ENCODE measurements around the gene EGFL8. TPM values are rescaled to one million over a fixed set of nuclear protein-coding genes. Genes with fewer than 3 reads are reported as not detected.

The EGFL8 gene
- total and polyA plus RNA-seq, 9 of the 15 experiments (the other 6 are each of a cell fraction or from before 2014, with no cell fraction given): 2.2 to 47.4 (median 14.2) TPM

DNA sequence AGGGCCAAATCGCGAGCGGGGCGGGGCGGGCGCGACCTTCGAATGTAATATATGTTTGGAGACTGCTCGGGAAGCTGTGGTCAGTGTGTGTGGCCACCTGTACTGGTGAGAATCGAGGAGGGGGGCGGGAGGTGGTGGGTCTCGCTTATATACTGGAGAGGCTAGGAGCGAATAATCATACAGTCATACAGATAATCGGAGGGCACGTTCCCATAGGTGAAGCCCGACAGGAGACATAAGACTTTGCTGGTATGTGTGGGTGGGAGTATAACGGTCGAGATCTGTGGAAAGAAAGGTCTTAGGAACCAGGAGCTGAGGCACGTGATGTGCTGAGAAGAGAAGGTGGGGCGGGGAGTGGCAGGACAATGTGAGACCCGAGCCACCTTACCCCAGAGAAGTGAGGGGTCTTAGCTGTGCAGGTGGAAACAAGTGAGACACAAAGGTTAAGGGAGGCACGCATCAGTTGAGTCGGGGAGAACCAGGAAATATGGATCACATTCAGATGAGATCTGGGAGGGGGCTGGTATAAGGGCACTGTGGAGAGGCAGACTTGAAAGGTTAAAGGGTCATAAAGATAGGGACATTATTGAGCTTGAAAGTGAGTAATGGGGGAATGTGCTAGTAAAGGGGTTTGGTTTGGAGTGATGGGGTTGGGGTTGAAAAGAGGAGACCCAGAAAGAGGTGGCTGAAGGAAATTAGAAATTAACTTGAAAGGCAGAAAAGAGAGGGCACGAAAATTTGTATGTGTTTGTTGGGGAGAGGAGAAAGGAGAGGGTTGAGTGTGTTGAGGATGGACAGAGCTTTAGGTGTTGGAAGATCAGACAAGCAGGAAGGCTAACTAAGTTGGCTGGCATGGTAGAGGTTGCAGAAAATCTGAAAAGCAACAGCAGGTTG is 14.4 kb downstream of the EGFL8 start (continued):
- no peak for TF ChIP-seq CREM (IDR thresholded peaks at IDR 0.05; ENCODE audit: low read depth)
- TF ChIP-seq ZBTB7A (IDR thresholded peaks at IDR 0.05; ENCODE audit: borderline replicate concordance, control insufficient read depth, low read depth, low read length): peak; percentile 62; the same call in 1 of the 2 replicates
- no peak for TF ChIP-seq NCOA6 (IDR thresholded peaks at IDR 0.05)
- TF ChIP-seq KAT7 (CRISPR knock-in tag; IDR thresholded peaks at IDR 0.05; ENCODE audit: borderline replicate concordance): no peak
- TF ChIP-seq, protein P1, sequence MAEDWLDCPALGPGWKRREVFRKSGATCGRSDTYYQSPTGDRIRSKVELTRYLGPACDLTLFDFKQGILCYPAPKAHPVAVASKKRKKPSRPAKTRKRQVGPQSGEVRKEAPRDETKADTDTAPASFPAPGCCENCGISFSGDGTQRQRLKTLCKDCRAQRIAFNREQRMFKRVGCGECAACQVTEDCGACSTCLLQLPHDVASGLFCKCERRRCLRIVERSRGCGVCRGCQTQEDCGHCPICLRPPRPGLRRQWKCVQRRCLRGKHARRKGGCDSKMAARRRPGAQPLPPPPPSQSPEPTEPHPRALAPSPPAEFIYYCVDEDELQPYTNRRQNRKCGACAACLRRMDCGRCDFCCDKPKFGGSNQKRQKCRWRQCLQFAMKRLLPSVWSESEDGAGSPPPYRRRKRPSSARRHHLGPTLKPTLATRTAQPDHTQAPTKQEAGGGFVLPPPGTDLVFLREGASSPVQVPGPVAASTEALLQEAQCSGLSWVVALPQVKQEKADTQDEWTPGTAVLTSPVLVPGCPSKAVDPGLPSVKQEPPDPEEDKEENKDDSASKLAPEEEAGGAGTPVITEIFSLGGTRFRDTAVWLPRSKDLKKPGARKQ (CRISPR knock-in tag; IDR thresholded peaks at IDR 0.05): no peak
- no peak for TF ChIP-seq ELF4 (CRISPR knock-in tag; IDR thresholded peaks at IDR 0.05)
- no peak for TF ChIP-seq FOXJ3 (CRISPR knock-in tag; IDR thresholded peaks at IDR 0.05)
- peak; percentile 28; the same call in 1 of the 2 replicates for TF ChIP-seq NBN (IDR thresholded peaks at IDR 0.05; ENCODE audit: low read depth)
- TF ChIP-seq, protein P2, sequence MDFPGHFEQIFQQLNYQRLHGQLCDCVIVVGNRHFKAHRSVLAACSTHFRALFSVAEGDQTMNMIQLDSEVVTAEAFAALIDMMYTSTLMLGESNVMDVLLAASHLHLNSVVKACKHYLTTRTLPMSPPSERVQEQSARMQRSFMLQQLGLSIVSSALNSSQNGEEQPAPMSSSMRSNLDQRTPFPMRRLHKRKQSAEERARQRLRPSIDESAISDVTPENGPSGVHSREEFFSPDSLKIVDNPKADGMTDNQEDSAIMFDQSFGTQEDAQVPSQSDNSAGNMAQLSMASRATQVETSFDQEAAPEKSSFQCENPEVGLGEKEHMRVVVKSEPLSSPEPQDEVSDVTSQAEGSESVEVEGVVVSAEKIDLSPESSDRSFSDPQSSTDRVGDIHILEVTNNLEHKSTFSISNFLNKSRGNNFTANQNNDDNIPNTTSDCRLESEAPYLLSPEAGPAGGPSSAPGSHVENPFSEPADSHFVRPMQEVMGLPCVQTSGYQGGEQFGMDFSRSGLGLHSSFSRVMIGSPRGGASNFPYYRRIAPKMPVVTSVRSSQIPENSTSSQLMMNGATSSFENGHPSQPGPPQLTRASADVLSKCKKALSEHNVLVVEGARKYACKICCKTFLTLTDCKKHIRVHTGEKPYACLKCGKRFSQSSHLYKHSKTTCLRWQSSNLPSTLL (IDR thresholded peaks at IDR 0.05): 0 out of 2 replicates have a peak, but pooled peaks have one; percentile 24
- TF ChIP-seq, protein P3, sequence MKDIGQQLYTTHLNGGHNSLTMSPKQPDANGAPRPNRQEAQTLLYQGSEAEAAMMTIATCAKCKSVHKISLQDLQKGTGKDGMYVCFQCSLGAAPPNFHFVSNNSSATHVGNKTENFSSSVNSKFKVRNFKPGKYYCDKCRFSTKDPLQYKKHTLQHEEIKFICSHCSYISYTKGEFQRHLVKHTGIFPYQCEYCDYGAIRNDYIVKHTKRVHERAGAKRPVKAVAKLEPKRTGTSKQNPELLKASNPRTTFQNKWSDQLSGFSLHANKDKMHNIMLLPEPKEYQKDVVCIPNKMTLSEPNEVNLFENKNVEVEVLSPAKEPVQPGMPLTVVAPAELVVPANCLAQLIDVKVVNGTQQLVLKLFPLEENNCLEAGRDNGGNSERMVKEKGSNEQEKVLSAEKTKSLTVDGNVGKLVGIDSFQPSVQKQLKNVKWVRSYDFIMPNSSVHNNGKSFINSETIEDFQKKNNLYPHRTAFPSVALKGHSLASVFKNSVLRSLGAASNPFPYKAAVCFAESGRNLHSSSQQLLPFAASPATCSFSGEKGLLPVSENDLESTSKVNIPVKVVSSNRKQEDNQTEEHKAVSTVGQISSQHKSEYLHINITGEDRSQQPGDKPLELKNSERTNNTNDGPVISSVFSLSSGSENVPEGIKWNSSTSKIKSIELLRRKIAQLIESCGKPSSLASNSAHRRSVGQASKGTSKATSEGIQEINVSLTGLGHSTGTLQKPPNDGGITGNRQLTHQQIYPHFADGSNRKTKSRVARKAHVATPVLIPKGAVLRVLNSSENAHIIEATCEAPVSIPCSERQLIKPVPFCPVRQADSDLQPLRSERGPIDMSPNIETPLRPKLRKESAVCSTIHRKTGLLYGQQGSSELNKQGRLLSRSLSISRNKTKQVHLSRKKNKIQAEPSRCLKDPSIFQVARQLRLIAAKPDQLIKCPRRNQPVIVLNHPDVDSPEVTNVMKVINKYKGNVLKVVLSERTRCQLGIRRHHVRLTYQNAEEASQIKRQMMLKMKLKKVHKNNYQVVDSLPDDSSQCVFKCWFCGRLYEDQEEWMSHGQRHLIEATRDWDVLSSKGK (CRISPR knock-in tag; IDR thresholded peaks at IDR 0.05): no peak
- peak; percentile 64 for TF ChIP-seq KLF1 (tag; IDR thresholded peaks at IDR 0.05)
- TF ChIP-seq SMARCE1 (IDR thresholded peaks at IDR 0.05): peak; percentile 36; the same call in 1 of the 2 replicates
- no peak for TF ChIP-seq FOXA3 (CRISPR knock-in tag; conservative IDR thresholded peaks at IDR 0.05 in 1 of 2, IDR thresholded peaks at IDR 0.05 in 1 of 2)
- no peak for TF ChIP-seq ERF (CRISPR knock-in tag; IDR thresholded peaks at IDR 0.05)
- TF ChIP-seq NUFIP1 (IDR thresholded peaks at IDR 0.05; ENCODE audit: partially characterized antibody): no peak
- TF ChIP-seq SMARCC2 (IDR thresholded peaks at IDR 0.05; ENCODE audit: low read depth): 0 out of 2 replicates have a peak, but pooled peaks have one; percentile 10
- TF ChIP-seq NFIC (IDR thresholded peaks at IDR 0.05): 0 out of 2 replicates have a peak, but pooled peaks have one; percentile 2
- TF ChIP-seq POLR3G (IDR thresholded peaks at IDR 0.05; ENCODE audit: extremely low read depth, insufficient read length, insufficient replicate concordance): no peak
- TF ChIP-seq ZNF140 (CRISPR knock-in tag; IDR thresholded peaks at IDR 0.05): no peak
- TF ChIP-seq RHOXF2B (CRISPR knock-in tag; conservative IDR thresholded peaks at IDR 0.05): no peak

Data from K562 (cell line).